Measurements from ENCODE around the gene MAEA. TPM values are rescaled to one million over a fixed set of nuclear protein-coding genes. Genes with fewer than 3 reads are reported as not detected.
A peak's percentile ranks its signal among the peaks of the same experiment; 100 is the strongest.

The MAEA gene
- total RNA-seq, 3 donors from 2014 or later, result 49.9 to 76.7 (median 62.3) TPM

GRCh38 chr4:1368421-1369090 lies 78.9 kb downstream of the MAEA start:
- Histone ChIP-seq H3K4me3 (no peak overlapping the region), H3K36me3 (no peaks in the 10 kb centered on the region), H3K27ac (no peak overlapping the region), H3K9me3 (no peaks in the 10 kb centered on the region), H3K4me1 (no peaks in the 10 kb centered on the region), H3K27me3 (no peaks in the 10 kb centered on the region)
- intact Hi-C loops (cut with DNase I; ENCODE audit: low total_unique reads), result no loop called here
- peak in 1 of 2 donors; percentile 45 for DNase-seq (ENCODE audit: low spot score in 2 of 2)
- TF ChIP-seq CTCF (IDR thresholded peaks at IDR 0.05) (no peak), POLR2A (IDR thresholded peaks at IDR 0.05) (no peak), POLR2AphosphoS5 (IDR thresholded peaks at IDR 0.05) (no peak)

GRCh38 chr4:1369091-1369450 lies 79.4 kb downstream of the MAEA start:
- H3K9me3 ChIP-seq, result no peaks in the 10 kb centered on the region
- no peaks in the 10 kb centered on the region for H3K36me3 ChIP-seq
- H3K27me3 ChIP-seq, result no peaks in the 10 kb centered on the region
- no peak overlapping the region for H3K27ac ChIP-seq
- TF ChIP-seq CTCF (IDR thresholded peaks at IDR 0.05) (no peak), POLR2A (IDR thresholded peaks at IDR 0.05) (no peak), POLR2AphosphoS5 (IDR thresholded peaks at IDR 0.05) (no peak)
- no peaks in the 10 kb centered on the region for H3K4me1 ChIP-seq
- DNase-seq (ENCODE audit: low spot score in 2 of 2), result peak in 1 of 2 donors; percentile 31
- intact Hi-C loops (cut with DNase I; ENCODE audit: low total_unique reads), result no loop called here
- no peak overlapping the region for H3K4me3 ChIP-seq

- Histone ChIP-seq H3K27me3 (no peaks in the 10 kb centered on the region), H3K36me3 (no peaks in the 10 kb centered on the region), H3K27ac (no peak overlapping the region), H3K4me1 (no peaks in the 10 kb centered on the region), H3K4me3 (no peak overlapping the region), H3K9me3 (no peaks in the 10 kb centered on the region)
- no peak for DNase-seq (ENCODE audit: low spot score in 2 of 2)
- TF ChIP-seq POLR2AphosphoS5 (IDR thresholded peaks at IDR 0.05) (no peak), CTCF (IDR thresholded peaks at IDR 0.05) (no peak), POLR2A (IDR thresholded peaks at IDR 0.05) (no peak)
- intact Hi-C loops (cut with DNase I; ENCODE audit: low total_unique reads), result no loop called here
Observed at GRCh38 chr4:1369479-1370079, 79.9 kb downstream of the MAEA start.

GRCh38 chr4:1370321-1371124 lies 80.8 kb downstream of the MAEA start:
- Histone ChIP-seq H3K27ac (no peak overlapping the region), H3K4me3 (no peak overlapping the region), H3K36me3 (no peaks in the 10 kb centered on the region), H3K9me3 (no peaks in the 10 kb centered on the region), H3K4me1 (no peaks in the 10 kb centered on the region), H3K27me3 (no peaks in the 10 kb centered on the region)
- TF ChIP-seq POLR2A (IDR thresholded peaks at IDR 0.05), result no peak
- no peak for TF ChIP-seq CTCF (IDR thresholded peaks at IDR 0.05)
- no peak for TF ChIP-seq POLR2AphosphoS5 (IDR thresholded peaks at IDR 0.05)
- intact Hi-C loops (cut with DNase I; ENCODE audit: low total_unique reads), result no loop called here
- DNase-seq (ENCODE audit: low spot score in 2 of 2), result peak in 1 of 2 donors; percentile 45
